Astrocyte of the cerebellum (primary cell): ENCODE results near the gene SMIM10L1.

Experiments
- DNase-seq: peaks from one replicate; pipeline ENCODE4 v3.0.0-alpha.2; 2011; ENCODE audit warnings: low read depth
- H3K4me3 ChIP-seq: 2 replicates; pipeline ENCODE4 v1.5.1; 2011; ENCODE audit warnings: mild to moderate bottlenecking, low read depth, low read length, moderate library complexity
- in situ Hi-C: cut with HindIII; loops from 2 replicates; pipeline ENCODE4 v1.10.0; 2017; ENCODE audit warnings: low sequenced_read_pairs
- TF ChIP-seq, protein P1 (sequence below): IDR thresholded peaks from 2 replicates; pipeline ENCODE4 v1.5.1; 2012; ENCODE audit warnings: low read length, low read depth, moderate library complexity, mild to moderate bottlenecking; ENCODE audit errors: missing control alignments

SMIM10L1 gene

GRCh38 chr12:11171145-11171968 is at the start of gene SMIM10L1:
Gene SMIM10L1, plus strand, starts transcription at chr12:11171194. Its CDS starts 163 bp downstream, at chr12:11171357.
- TF ChIP-seq, protein P1, sequence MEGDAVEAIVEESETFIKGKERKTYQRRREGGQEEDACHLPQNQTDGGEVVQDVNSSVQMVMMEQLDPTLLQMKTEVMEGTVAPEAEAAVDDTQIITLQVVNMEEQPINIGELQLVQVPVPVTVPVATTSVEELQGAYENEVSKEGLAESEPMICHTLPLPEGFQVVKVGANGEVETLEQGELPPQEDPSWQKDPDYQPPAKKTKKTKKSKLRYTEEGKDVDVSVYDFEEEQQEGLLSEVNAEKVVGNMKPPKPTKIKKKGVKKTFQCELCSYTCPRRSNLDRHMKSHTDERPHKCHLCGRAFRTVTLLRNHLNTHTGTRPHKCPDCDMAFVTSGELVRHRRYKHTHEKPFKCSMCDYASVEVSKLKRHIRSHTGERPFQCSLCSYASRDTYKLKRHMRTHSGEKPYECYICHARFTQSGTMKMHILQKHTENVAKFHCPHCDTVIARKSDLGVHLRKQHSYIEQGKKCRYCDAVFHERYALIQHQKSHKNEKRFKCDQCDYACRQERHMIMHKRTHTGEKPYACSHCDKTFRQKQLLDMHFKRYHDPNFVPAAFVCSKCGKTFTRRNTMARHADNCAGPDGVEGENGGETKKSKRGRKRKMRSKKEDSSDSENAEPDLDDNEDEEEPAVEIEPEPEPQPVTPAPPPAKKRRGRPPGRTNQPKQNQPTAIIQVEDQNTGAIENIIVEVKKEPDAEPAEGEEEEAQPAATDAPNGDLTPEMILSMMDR: no peak
- peak within 1 kb of the TSS; percentile 58 for H3K4me3 ChIP-seq
- DNase-seq: peak; percentile 90
- in situ Hi-C loops: no loop called here

GRCh38 chr12:11130382-11130781 is 40.6 kb upstream of the SMIM10L1 start:
- TF ChIP-seq, protein P1: no peak
- H3K4me3 ChIP-seq: no peak overlapping the region
- in situ Hi-C loops: no loop called here
- no peak for DNase-seq

DNA sequence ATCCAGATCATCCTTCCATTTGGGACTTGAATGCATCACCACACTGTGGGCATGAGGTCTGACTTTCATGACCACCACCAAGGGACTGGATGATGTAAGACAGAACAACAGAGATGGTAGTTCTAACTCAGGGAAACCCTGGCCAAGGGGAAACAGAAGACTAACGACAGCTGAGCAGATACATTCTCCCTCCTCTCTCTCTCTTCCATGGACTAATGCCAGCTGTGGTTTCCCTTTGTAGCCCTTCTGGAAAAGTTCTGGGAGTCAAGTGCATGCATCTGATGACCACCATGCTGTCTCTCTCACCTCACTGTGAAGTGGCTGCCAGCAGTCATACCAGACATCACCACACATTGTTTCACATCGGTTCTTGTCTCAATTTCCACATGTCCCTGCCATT is 40.0 kb upstream of the SMIM10L1 start:
- DNase-seq: no peak
- TF ChIP-seq, protein P1: no peak
- H3K4me3 ChIP-seq: no peak overlapping the region
- in situ Hi-C loops: no loop called here

- TF ChIP-seq, protein P1: no peak
- in situ Hi-C loops: no loop called here
- no peak overlapping the region for H3K4me3 ChIP-seq
- no peak for DNase-seq
Measured at GRCh38 chr12:11133162-11133561, 37.8 kb upstream of the SMIM10L1 start.

- in situ Hi-C loops: no loop called here
- H3K4me3 ChIP-seq: no peak overlapping the region
- TF ChIP-seq, protein P1: no peak
- no peak for DNase-seq
Measured at GRCh38 chr12:11133816-11134215, 37.2 kb upstream of the SMIM10L1 start.

DNA sequence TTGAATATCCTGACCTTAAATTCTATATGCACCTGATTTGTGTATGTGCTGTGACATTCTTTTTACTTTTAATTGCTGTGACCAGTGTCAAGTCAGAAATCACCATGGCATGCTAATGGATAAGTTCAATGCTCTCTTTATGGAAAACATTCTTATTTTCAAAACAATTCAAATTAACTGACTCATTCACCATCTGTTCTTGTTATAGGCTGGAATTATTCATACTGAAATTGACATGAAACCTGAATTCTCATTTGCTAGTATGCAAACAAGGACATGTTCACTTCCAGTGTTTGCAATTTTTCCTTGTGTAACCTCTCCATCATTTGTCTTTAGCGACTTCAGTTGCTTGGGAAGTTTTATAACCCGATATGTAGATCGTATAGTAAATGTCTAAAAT is 36.7 kb upstream of the SMIM10L1 start, which contains the start of gene TAS2R30:
TSS of gene TAS2R30 (minus strand) at position 340 of the 400 bp plus-strand sequence. CDS start 400 bp downstream, outside the sequence.
- no peak within 1 kb of the TSS for H3K4me3 ChIP-seq
- in situ Hi-C loops: no loop called here
- no peak for DNase-seq
- TF ChIP-seq, protein P1: no peak
